BLaER1 (cell line): ENCODE results near the gene NAB2.
"Not testable (repeated sequence)": the region's sequence is repeated elsewhere in the genome, so short reads cannot be mapped to it uniquely, and the experiment has no call there.

Experiments used
- H3K27ac ChIP-seq: shearing (Covaris generic); formaldehyde crosslinking; 2 replicates; pipeline ENCODE4 v1.8.1; 2022
- H3K27me3 ChIP-seq: shearing (Covaris generic); formaldehyde crosslinking; 2 replicates; pipeline ENCODE4 v1.8.1; 2022
- H3K36me3 ChIP-seq: shearing (Covaris generic); formaldehyde crosslinking; 2 replicates; pipeline ENCODE4 v1.8.1; 2022
- H3K4me1 ChIP-seq: shearing (Covaris generic); formaldehyde crosslinking; 2 replicates; pipeline ENCODE4 v1.8.1; 2022
- H3K4me2 ChIP-seq: shearing (Covaris generic); formaldehyde crosslinking; 2 replicates; pipeline ENCODE4 v1.8.1; 2022
- H3K4me3 ChIP-seq: shearing (Covaris generic); formaldehyde crosslinking; 2 replicates; pipeline ENCODE4 v1.8.1; 2022
- H3K9ac ChIP-seq: shearing (Covaris generic); formaldehyde crosslinking; 2 replicates; pipeline ENCODE4 v1.8.1; 2022
- H3K9me3 ChIP-seq: shearing (Covaris generic); formaldehyde crosslinking; 2 replicates; pipeline ENCODE4 v1.8.1; 2022
- H4K20me1 ChIP-seq: shearing (Covaris generic); formaldehyde crosslinking; 2 replicates; pipeline ENCODE4 v1.8.1; 2022
- Cebpa-rat ChIP-seq: shearing (Covaris generic); IDR thresholded peaks from 2 replicates; pipeline ENCODE4 v1.8.1; 2022

Gene NAB2

GRCh38 chr12:57110104-57111030 is 21.5 kb downstream of the NAB2 start:
- Histone ChIP-seq H3K9me3 (no peaks in the 10 kb centered on the region), H3K27ac (peak overlapping the region; percentile 93), H3K4me1 (peaks cover 35% of the 10 kb centered on the region), H3K4me2 (peak overlapping the region; percentile 99), H3K36me3 (peaks cover 35% of the 10 kb centered on the region), H3K4me3 (peak overlapping the region; percentile 94), H4K20me1 (peaks cover 48% of the 10 kb centered on the region), H3K9ac (peak overlapping the region; percentile 95), H3K27me3 (no peaks in the 10 kb centered on the region)
- peak; percentile 76; the same call in 1 of the 2 replicates for TF ChIP-seq Cebpa-rat

- Histone ChIP-seq H3K27me3 (no peaks in the 10 kb centered on the region), H3K27ac (peak within 1 kb of the TSS; percentile 93), H4K20me1 (peaks cover 39% of the 10 kb centered on the region), H3K4me1 (peaks cover 35% of the 10 kb centered on the region), H3K9me3 (no peaks in the 10 kb centered on the region), H3K4me2 (peak within 1 kb of the TSS; percentile 99), H3K9ac (peak within 1 kb of the TSS; percentile 95), H3K4me3 (peak within 1 kb of the TSS; percentile 94), H3K36me3 (peaks cover 27% of the 10 kb centered on the region)
- TF ChIP-seq Cebpa-rat: no peak
Observed at GRCh38 chr12:57111031-57111734, 22.3 kb downstream of the NAB2 start, which contains the start of gene STAT6. STAT6 (minus strand) TSS chr12:57111362; CDS start chr12:57108278, 3,084 bp downstream.

- Histone ChIP-seq H3K9ac (no peak overlapping the region), H3K27me3 (no peaks in the 10 kb centered on the region), H3K9me3 (no peaks in the 10 kb centered on the region), H3K27ac (peak overlapping the region; percentile 93; the same call in 1 of the 2 replicates), H3K4me3 (peak overlapping the region; percentile 94), H3K4me2 (peak overlapping the region; percentile 99), H4K20me1 (peaks cover 24% of the 10 kb centered on the region), H3K36me3 (peaks cover 12% of the 10 kb centered on the region), H3K4me1 (peaks cover 33% of the 10 kb centered on the region)
- TF ChIP-seq Cebpa-rat: no peak
Observed at GRCh38 chr12:57112492-57113294, 23.8 kb downstream of the NAB2 start.

GRCh38 chr12:57116580-57117281 is 27.8 kb downstream of the NAB2 start:
- H3K27ac ChIP-seq: no peak overlapping the region
- no peaks in the 10 kb centered on the region for H3K36me3 ChIP-seq
- H3K4me2 ChIP-seq: no peak overlapping the region
- no peaks in the 10 kb centered on the region for H4K20me1 ChIP-seq
- no peaks in the 10 kb centered on the region for H3K9me3 ChIP-seq
- peaks cover 16% of the 10 kb centered on the region for H3K4me1 ChIP-seq
- H3K27me3 ChIP-seq: no peaks in the 10 kb centered on the region
- no peak overlapping the region for H3K4me3 ChIP-seq
- no peak overlapping the region for H3K9ac ChIP-seq
- no peak for TF ChIP-seq Cebpa-rat

GRCh38 chr12:57118711-57119271 is 29.9 kb downstream of the NAB2 start:
- Histone ChIP-seq H3K36me3 (no peaks in the 10 kb centered on the region), H3K9me3 (no peaks in the 10 kb centered on the region), H4K20me1 (no peaks in the 10 kb centered on the region), H3K9ac (no peak overlapping the region), H3K27me3 (no peaks in the 10 kb centered on the region), H3K4me2 (peak overlapping the region; percentile 2; the same call in 1 of the 2 replicates), H3K27ac (no peak overlapping the region), H3K4me1 (peaks cover 8% of the 10 kb centered on the region; the same call in 1 of the 2 replicates), H3K4me3 (no peak overlapping the region)
- no peak for TF ChIP-seq Cebpa-rat

GRCh38 chr12:57119294-57120085 is 30.6 kb downstream of the NAB2 start:
- H4K20me1 ChIP-seq: no peaks in the 10 kb centered on the region
- H3K4me1 ChIP-seq: peaks cover 8% of the 10 kb centered on the region; the same call in 1 of the 2 replicates
- no peaks in the 10 kb centered on the region for H3K36me3 ChIP-seq
- TF ChIP-seq Cebpa-rat: no peak
- no peak overlapping the region for H3K27ac ChIP-seq
- H3K4me2 ChIP-seq: peak overlapping the region; percentile 2; the same call in 1 of the 2 replicates
- no peaks in the 10 kb centered on the region for H3K9me3 ChIP-seq
- no peak overlapping the region for H3K4me3 ChIP-seq
- no peak overlapping the region for H3K9ac ChIP-seq
- H3K27me3 ChIP-seq: peaks cover under 1% of the 10 kb centered on the region; the same call in 1 of the 2 replicates

- H3K9ac ChIP-seq, H3K27ac ChIP-seq, H4K20me1 ChIP-seq, H3K4me3 ChIP-seq, H3K27me3 ChIP-seq, H3K4me1 ChIP-seq, H3K9me3 ChIP-seq, H3K36me3 ChIP-seq, H3K4me2 ChIP-seq: not testable (repeated sequence)
Observed at GRCh38 chr12:57120718-57121117, 31.8 kb downstream of the NAB2 start.

- Histone ChIP-seq H3K36me3 (no peaks in the 10 kb centered on the region), H3K4me2 (no peak overlapping the region), H3K27ac (no peak overlapping the region), H3K27me3 (peaks cover 27% of the 10 kb centered on the region), H3K9me3 (no peaks in the 10 kb centered on the region), H4K20me1 (no peaks in the 10 kb centered on the region), H3K4me1 (peaks cover 20% of the 10 kb centered on the region), H3K4me3 (no peak overlapping the region), H3K9ac (no peak overlapping the region)
- no peak for TF ChIP-seq Cebpa-rat
Observed at GRCh38 chr12:57123813-57124212, 34.9 kb downstream of the NAB2 start.
